Measurements from ENCODE around the gene KCTD7.
"Not testable (repeated sequence)": the region's sequence is repeated elsewhere in the genome, so short reads cannot be mapped to it uniquely, and the experiment has no call there.

The KCTD7 gene

GRCh38 chr7:66628361-66629221, at the start of gene KCTD7:
KCTD7 (plus strand) TSS chr7:66628881; CDS start chr7:66629065, 184 bp downstream.
- peak; percentile 93 for DNase-seq

- not testable (repeated sequence) for DNase-seq
Observed at GRCh38 chr7:66580380-66580779, 48.3 kb upstream of the KCTD7 start.

- DNase-seq: not testable (repeated sequence)
Observed at GRCh38 chr7:66582816-66583489, 45.7 kb upstream of the KCTD7 start.

- no peak for DNase-seq
Observed at GRCh38 chr7:66583490-66584110, 45.1 kb upstream of the KCTD7 start.

GRCh38 chr7:66586181-66586580, 42.5 kb upstream of the KCTD7 start:
- no peak for DNase-seq

GRCh38 chr7:66588226-66588625, 40.5 kb upstream of the KCTD7 start:
- DNase-seq: not testable (repeated sequence)

- DNase-seq: not testable (repeated sequence)
Observed at GRCh38 chr7:66588856-66589570, 39.7 kb upstream of the KCTD7 start.

GRCh38 chr7:66590302-66591057, 38.2 kb upstream of the KCTD7 start:
- not testable (repeated sequence) for DNase-seq

GRCh38 chr7:66591058-66591798, 37.5 kb upstream of the KCTD7 start:
- not testable (repeated sequence) for DNase-seq

GRCh38 chr7:66591799-66592596, 36.7 kb upstream of the KCTD7 start:
- peak; percentile 85 for DNase-seq

GRCh38 chr7:66592597-66593146, 36.0 kb upstream of the KCTD7 start:
- DNase-seq: not testable (repeated sequence)

GRCh38 chr7:66594082-66594481, 34.6 kb upstream of the KCTD7 start:
- DNase-seq: not testable (repeated sequence)

- DNase-seq: no peak
Observed at GRCh38 chr7:66597461-66597860, 31.2 kb upstream of the KCTD7 start.

- no peak for DNase-seq
Observed at GRCh38 chr7:66602159-66602558, 26.5 kb upstream of the KCTD7 start.

GRCh38 chr7:66604198-66604597, 24.5 kb upstream of the KCTD7 start:
- no peak for DNase-seq

GRCh38 chr7:66606540-66607291, 22.0 kb upstream of the KCTD7 start:
- DNase-seq: not testable (repeated sequence)

GRCh38 chr7:66609176-66609575, 19.5 kb upstream of the KCTD7 start:
- no peak for DNase-seq

- DNase-seq: not testable (repeated sequence)
Observed at GRCh38 chr7:66614596-66614995, 14.1 kb upstream of the KCTD7 start.

GRCh38 chr7:66615699-66616098, 13.0 kb upstream of the KCTD7 start:
- DNase-seq: no peak
